Measurements from ENCODE around the gene TST. TPM values are rescaled to one million over a fixed set of nuclear protein-coding genes. Genes with fewer than 3 reads are reported as not detected.

Gene TST
- total RNA-seq, 1 experiment from 2014 or later = 44.9 TPM

- POLR2A ChIA-PET = no interaction called here
- no peak overlapping the region for H3K4me3 Mint-ChIP-seq (ENCODE audit: unreplicated experiment)
- BruUV-seq (replicated peaks) = no TSS peak
Observed at GRCh38 chr22:36968249-36968964, 50.8 kb downstream of the TST start.

GRCh38 chr22:36966851-36967540, 52.3 kb downstream of the TST start:
- TF ChIP-seq, protein P1, sequence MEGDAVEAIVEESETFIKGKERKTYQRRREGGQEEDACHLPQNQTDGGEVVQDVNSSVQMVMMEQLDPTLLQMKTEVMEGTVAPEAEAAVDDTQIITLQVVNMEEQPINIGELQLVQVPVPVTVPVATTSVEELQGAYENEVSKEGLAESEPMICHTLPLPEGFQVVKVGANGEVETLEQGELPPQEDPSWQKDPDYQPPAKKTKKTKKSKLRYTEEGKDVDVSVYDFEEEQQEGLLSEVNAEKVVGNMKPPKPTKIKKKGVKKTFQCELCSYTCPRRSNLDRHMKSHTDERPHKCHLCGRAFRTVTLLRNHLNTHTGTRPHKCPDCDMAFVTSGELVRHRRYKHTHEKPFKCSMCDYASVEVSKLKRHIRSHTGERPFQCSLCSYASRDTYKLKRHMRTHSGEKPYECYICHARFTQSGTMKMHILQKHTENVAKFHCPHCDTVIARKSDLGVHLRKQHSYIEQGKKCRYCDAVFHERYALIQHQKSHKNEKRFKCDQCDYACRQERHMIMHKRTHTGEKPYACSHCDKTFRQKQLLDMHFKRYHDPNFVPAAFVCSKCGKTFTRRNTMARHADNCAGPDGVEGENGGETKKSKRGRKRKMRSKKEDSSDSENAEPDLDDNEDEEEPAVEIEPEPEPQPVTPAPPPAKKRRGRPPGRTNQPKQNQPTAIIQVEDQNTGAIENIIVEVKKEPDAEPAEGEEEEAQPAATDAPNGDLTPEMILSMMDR (IDR thresholded peaks at IDR 0.05; ENCODE audit: insufficient read depth in 1 of 2, low read depth in 1 of 2, low read length in 1 of 2, severe bottlenecking in 1 of 2, unreplicated experiment in 1 of 2) = no peak
- BruUV-seq (replicated peaks) = no TSS peak
- CTCF ChIA-PET = no interaction called here

More at GRCh38 chr22:36968249-36968964, 50.8 kb downstream of the TST start:
- Histone ChIP-seq H3K9me3 (no peaks in the 10 kb centered on the region), H3K4me3 (ENCODE audit: low read depth, low read length) (no peak overlapping the region), H3K27me3 (replicated peaks; ENCODE audit: control insufficient read depth, insufficient read depth, low read length) (no peaks in the 10 kb centered on the region), H3K36me3 (ENCODE audit: control insufficient read depth, insufficient read depth, low read length) (no peaks in the 10 kb centered on the region), H3K4me1 (no peaks in the 10 kb centered on the region)
- TF ChIP-seq, protein P1 (IDR thresholded peaks at IDR 0.05; ENCODE audit: insufficient read depth in 1 of 2, low read depth in 1 of 2, low read length in 1 of 2, severe bottlenecking in 1 of 2, unreplicated experiment in 1 of 2) = no peak
- H3K27ac Mint-ChIP-seq (ENCODE audit: unreplicated experiment) = no peak overlapping the region
- H3K27me3 Mint-ChIP-seq (ENCODE audit: insufficient read depth, unreplicated experiment) = peaks cover 22% of the 10 kb centered on the region
- CTCF ChIA-PET = no interaction called here
- no peaks in the 10 kb centered on the region for H3K36me3 Mint-ChIP-seq (ENCODE audit: insufficient read depth, unreplicated experiment)
- DNase-seq = no peak
- intact Hi-C loops (cut with micrococcal nuclease; ENCODE audit: unreplicated experiment) = no loop called here
- peaks cover 9% of the 10 kb centered on the region for H3K9me3 Mint-ChIP-seq (ENCODE audit: unreplicated experiment)
- no peaks in the 10 kb centered on the region for H3K4me1 Mint-ChIP-seq (ENCODE audit: low read depth, unreplicated experiment)

DNA sequence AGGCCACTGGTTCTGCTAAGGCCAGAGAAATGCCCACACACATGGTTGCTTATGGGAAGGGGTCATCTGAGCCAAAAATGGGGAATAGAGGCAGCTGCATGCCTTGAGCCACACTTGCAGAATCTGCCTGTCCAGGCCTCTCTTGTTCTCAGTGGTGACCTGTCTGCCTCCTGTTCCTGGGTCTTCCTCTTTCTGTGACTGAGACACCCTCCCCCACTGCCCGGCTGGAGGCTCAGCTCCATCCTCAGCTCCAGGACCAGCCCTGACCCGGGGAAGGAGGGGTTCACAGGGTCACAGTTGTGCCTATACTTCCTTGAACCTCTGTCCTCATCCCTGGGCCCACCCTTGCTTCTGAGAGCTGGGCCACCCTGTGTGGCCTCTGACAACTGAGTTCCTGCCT, 53.6 kb downstream of the TST start:
- no peak for DNase-seq
- ChIA-PET CTCF (no interaction called here), POLR2A (no interaction called here)
- intact Hi-C loops (cut with micrococcal nuclease; ENCODE audit: unreplicated experiment) = no loop called here
- Mint-ChIP-seq H3K4me3 (ENCODE audit: unreplicated experiment) (no peak overlapping the region), H3K9me3 (ENCODE audit: unreplicated experiment) (peaks cover 9% of the 10 kb centered on the region), H3K27me3 (ENCODE audit: insufficient read depth, unreplicated experiment) (peaks cover 13% of the 10 kb centered on the region), H3K36me3 (ENCODE audit: insufficient read depth, unreplicated experiment) (no peaks in the 10 kb centered on the region), H3K27ac (ENCODE audit: unreplicated experiment) (no peak overlapping the region), H3K4me1 (ENCODE audit: low read depth, unreplicated experiment) (no peaks in the 10 kb centered on the region)
- no TSS peak for BruUV-seq (replicated peaks)
- TF ChIP-seq, protein P1 (IDR thresholded peaks at IDR 0.05; ENCODE audit: insufficient read depth in 1 of 2, low read depth in 1 of 2, low read length in 1 of 2, severe bottlenecking in 1 of 2, unreplicated experiment in 1 of 2) = no peak
- no peaks in the 10 kb centered on the region for H3K36me3 ChIP-seq (ENCODE audit: control insufficient read depth, insufficient read depth, low read length)
- no peak overlapping the region for H3K4me3 ChIP-seq (ENCODE audit: low read depth, low read length)
- H3K4me1 ChIP-seq = no peaks in the 10 kb centered on the region
- H3K9me3 ChIP-seq = no peaks in the 10 kb centered on the region
- no peaks in the 10 kb centered on the region for H3K27me3 ChIP-seq (replicated peaks; ENCODE audit: control insufficient read depth, insufficient read depth, low read length)

More at GRCh38 chr22:36966851-36967540, 52.3 kb downstream of the TST start:
- H3K27me3 Mint-ChIP-seq (ENCODE audit: insufficient read depth, unreplicated experiment) = peaks cover 19% of the 10 kb centered on the region
- Histone ChIP-seq H3K36me3 (ENCODE audit: control insufficient read depth, insufficient read depth, low read length) (no peaks in the 10 kb centered on the region), H3K4me1 (no peaks in the 10 kb centered on the region), H3K27me3 (replicated peaks; ENCODE audit: control insufficient read depth, insufficient read depth, low read length) (no peaks in the 10 kb centered on the region), H3K9me3 (no peaks in the 10 kb centered on the region), H3K4me3 (ENCODE audit: low read depth, low read length) (no peak overlapping the region)
- no peaks in the 10 kb centered on the region for H3K36me3 Mint-ChIP-seq (ENCODE audit: insufficient read depth, unreplicated experiment)
- no peak overlapping the region for H3K4me3 Mint-ChIP-seq (ENCODE audit: unreplicated experiment)
- no peak overlapping the region for H3K27ac Mint-ChIP-seq (ENCODE audit: unreplicated experiment)
- intact Hi-C loops (cut with micrococcal nuclease; ENCODE audit: unreplicated experiment) = no loop called here
- POLR2A ChIA-PET = interaction anchor here (0.6 kb wide), 1 partner anchor 44 kb away, joined by 3 read pairs; no protein-coding TSS in a partner anchor
- H3K4me1 Mint-ChIP-seq (ENCODE audit: low read depth, unreplicated experiment) = no peaks in the 10 kb centered on the region
- no peak for DNase-seq
- H3K9me3 Mint-ChIP-seq (ENCODE audit: unreplicated experiment) = peaks cover 9% of the 10 kb centered on the region
